Pancreas (tissue), 10 donors: ENCODE results near the gene EME2. TPM values are rescaled to one million over a fixed set of nuclear protein-coding genes. Genes with fewer than 3 reads are reported as not detected.
A peak's percentile ranks its signal among the peaks of the same experiment; 100 is the strongest.

Experiments
- ATAC-seq, 4 donors: fragments of 200-7000 bp; cut with Tn5 transposase; one replicate each; pipeline versions ENCODE4 v1.8.0 to v1.9.1; 2020; ENCODE audit warnings: mild to moderate bottlenecking in 4 of 4, moderate library complexity in 4 of 4
- DNase-seq, 6 donors: peaks; one replicate each; pipeline ENCODE4 v3.0.0-alpha.2; 2020
- FAIRE-seq: peaks from 2 replicates; lab custom pipeline; 2012; peaks lifted over from hg19 to GRCh38; lab: Jason Lieb, UNC
- H3K27ac ChIP-seq, 4 donors: fragments of 200-600 bp; sonication (generic); 1 replicate in 3 of 4; 2 replicates in 1 of 4; pipeline versions ENCODE4 v1.5.0 to v1.8.0; 2020
- H3K27me3 ChIP-seq, 4 donors: fragments of 200-600 bp; one replicate each; pipeline ENCODE4 v1.8.0; 2021
- H3K36me3 ChIP-seq, 3 donors: fragments of 200-600 bp; sonication (generic) in 1 of 3; one replicate each; pipeline versions ENCODE4 v1.5.0 to v1.8.0; 2020 to 2021
- H3K4me1 ChIP-seq, 3 donors: fragments of 200-600 bp; one replicate each; pipeline ENCODE4 v1.8.0; 2021
- H3K4me3 ChIP-seq, 4 donors: fragments of 200-600 bp; sonication (generic) in 2 of 4; one replicate each; pipeline versions ENCODE4 v1.5.0 to v1.8.0; 2020 to 2021
- H3K9me3 ChIP-seq, 4 donors: fragments of 200-600 bp; one replicate each; pipeline ENCODE4 v1.8.0; 2021
- CTCF ChIP-seq, 4 donors: fragments of 200-600 bp; sonication (generic) in 3 of 4; IDR thresholded peaks; one replicate each; pipeline versions ENCODE4 v1.5.0 to v1.8.0; 2021; ENCODE audit warnings: antibody characterized with exemption in 4 of 4
- WGBS, 2 donors: extraction: QIAGEN DNeasy Blood & Tissue Kit; methylation state at CpG; one replicate each; pipeline ENCODE4 v1.1.7; 2013; 5-methylcytosine and 5-hydroxymethylcytosine counted together
- intact Hi-C, 3 donors: fragments of 100-400 bp; cut with DNase I; formaldehyde crosslinking; loops; one replicate each; pipeline versions ENCODE4 v1.11.1 to v1.14.2; 2022
- polyA plus RNA-seq, 2 donors: library from polyadenylated mRNA; stranded (reverse); fragments of 200-250 nt; gene quantifications; one replicate each; pipeline ENCODE4 v1.2.3, GENCODE V29; 2013
- total RNA-seq, 6 donors: library from RNA; stranded (reverse); fragmentation: NEBNext Ultra II Directional in 4 of 6; extraction: Animal tissue kit (Norgen Biotek cat#: 25700) in 4 of 6; gene quantifications; one replicate each; pipeline versions ENCODE4 v1.2.1 to v1.2.4, GENCODE V29; 2021 to 2023
- donor health status: healthy with polysubstance abuse.
- donor health status: DM: no; HTN: no; CAD: no; lungs with moderate emphysema.
- donor health status: DM: no; HTN: no; CAD: no.
- donor health status: control.
- donor health status: control.
- donor health status: Bipolar disorder and iron deficiency.
- donor health status: DM: yes; HTN: yes; CAD: no.
- donor health status: DM: no; HTN: no; CAD: no.
- donor health status: DM: no; HTN: no; CAD: no.
- donor health status: DM: yes; HTN: yes; CAD: no.

EME2 gene
- total and polyA plus RNA-seq, 8 donors, result 4.7 to 37.9 (median 8.1) TPM

DNA sequence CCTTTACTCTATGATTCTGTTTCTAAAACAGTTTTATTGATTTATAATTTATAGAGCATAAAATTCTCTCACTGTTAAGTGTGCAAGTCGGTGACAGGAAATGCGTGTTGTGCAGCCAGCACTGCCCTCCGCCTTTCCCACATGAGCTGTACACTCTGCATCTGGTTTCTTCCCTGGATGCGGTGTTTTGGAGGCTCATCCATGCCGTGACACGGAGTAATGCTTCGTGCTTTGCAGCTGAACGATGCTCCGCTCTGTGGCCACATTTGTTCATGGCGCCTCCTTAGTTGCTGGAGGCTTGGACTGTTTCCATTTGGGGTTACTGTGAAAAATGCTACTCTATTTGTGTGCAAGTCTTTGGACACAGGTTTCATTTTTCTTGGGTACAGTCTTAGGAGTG, 28.1 kb downstream of the EME2 start:
- Histone ChIP-seq H3K4me1 (no peaks in the 10 kb centered on the region), H3K27ac (no peak overlapping the region), H3K36me3 (no peaks in the 10 kb centered on the region), H3K4me3 (no peak overlapping the region), H3K27me3 (no peaks in the 10 kb centered on the region), H3K9me3 (no peaks in the 10 kb centered on the region)
- no peak for TF ChIP-seq CTCF (IDR thresholded peaks at IDR 0.05)
- intact Hi-C loops, result no loop called here
- FAIRE-seq, result no peak
- DNase-seq, result no peak
- 81 to 83% methylated on average over 10 of the region's 10 CpGs for WGBS, 2 donors
- ATAC-seq, result no peak

DNA sequence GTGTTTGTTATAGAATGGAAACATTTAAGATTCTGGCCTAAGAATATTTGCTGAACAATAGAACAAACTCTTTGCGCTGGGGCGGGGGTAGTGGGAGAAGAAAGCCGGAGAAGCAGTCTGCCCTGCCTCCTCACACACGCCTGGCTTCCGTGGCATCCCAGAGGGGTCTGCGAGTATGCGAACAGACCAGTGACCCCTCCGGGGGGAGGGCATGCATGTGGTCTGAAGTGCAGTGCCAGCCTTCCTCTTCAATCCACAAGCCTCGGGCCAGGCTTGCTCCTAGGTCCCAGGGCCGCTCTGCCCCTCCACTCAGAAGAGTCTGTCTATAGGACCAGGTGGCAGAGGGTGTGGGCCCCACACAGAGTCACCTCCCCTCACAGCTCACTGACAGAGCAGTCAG, 35.0 kb downstream of the EME2 start:
- Histone ChIP-seq H3K4me3 (no peak overlapping the region), H3K4me1 (no peaks in the 10 kb centered on the region), H3K27ac (no peak overlapping the region), H3K9me3 (no peaks in the 10 kb centered on the region), H3K36me3 (peaks cover 0 to 22% (median 13%) of the 10 kb centered on the region in 3 donors), H3K27me3 (no peaks in the 10 kb centered on the region)
- no peak for FAIRE-seq
- no peak for TF ChIP-seq CTCF (IDR thresholded peaks at IDR 0.05)
- peak in 1 of 6 donors; percentile 40 for DNase-seq
- WGBS, 2 donors, result 86 to 89% methylated on average over 10 of the region's 10 CpGs
- intact Hi-C loops, result no loop called here
- ATAC-seq, result no peak

DNA sequence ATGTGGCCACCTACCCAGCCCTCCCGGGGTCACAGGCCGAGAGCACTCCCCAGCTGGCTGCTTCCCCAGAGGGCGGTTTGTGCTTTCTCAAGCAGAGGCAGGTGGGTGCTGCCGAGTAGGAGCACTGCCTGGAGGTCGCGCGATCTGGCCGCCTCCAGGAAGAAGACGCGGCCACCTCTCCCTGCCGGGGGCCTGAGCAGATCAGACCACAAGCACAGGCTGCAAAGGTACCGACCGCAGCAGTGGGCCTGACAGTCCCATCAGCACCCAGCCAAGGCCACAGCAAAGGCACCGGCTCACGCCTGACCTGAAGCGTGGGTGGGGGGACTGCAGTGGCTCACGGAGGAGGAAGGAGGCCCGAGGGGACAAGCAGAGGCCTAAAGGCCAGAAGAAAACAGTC, 36.1 kb downstream of the EME2 start:
- no peak for ATAC-seq
- Histone ChIP-seq H3K4me1 (no peaks in the 10 kb centered on the region), H3K36me3 (peaks cover 0 to 22% (median 16%) of the 10 kb centered on the region in 3 donors), H3K27ac (no peak overlapping the region), H3K27me3 (no peaks in the 10 kb centered on the region), H3K4me3 (no peak overlapping the region), H3K9me3 (no peaks in the 10 kb centered on the region)
- peak in 1 of 6 donors; percentile 55 for DNase-seq
- no peak for TF ChIP-seq CTCF (IDR thresholded peaks at IDR 0.05)
- 78 to 86% methylated on average over 18 of the region's 18 CpGs for WGBS, 2 donors
- intact Hi-C loops, result no loop called here
- no peak for FAIRE-seq

DNA sequence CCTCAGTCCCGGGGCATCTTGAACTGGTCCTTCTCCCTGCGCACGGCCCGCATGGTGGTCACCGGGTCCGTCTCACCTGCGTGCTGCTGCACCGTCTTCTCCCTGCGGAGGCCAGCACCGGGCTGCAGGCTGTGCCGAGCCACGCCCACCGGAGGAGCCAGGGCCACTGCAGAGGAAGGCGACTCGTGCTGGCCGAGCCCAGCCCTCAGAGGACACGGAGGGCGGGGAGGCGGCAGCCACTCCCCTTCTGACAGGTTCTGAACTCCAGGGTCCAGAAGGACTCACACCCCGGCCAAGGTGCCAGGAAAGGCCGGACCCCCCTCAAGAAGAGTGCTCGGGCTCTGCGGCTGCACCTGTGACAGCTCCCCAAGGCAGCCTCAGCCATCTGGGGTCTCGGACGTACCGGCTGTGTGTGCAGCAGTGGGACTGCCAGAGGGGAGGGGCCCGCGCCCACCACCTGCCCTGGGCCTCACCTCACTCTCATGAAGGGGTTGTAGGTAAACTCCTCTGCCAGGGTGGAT, 36.7 kb downstream of the EME2 start:
- ATAC-seq (no peak), FAIRE-seq (no peak), DNase-seq (peak in 1 of 6 donors; percentile 60)
- intact Hi-C loops, result no loop called here
- H3K27me3 ChIP-seq, result no peaks in the 10 kb centered on the region
- H3K9me3 ChIP-seq, result no peaks in the 10 kb centered on the region
- no peak for TF ChIP-seq CTCF (IDR thresholded peaks at IDR 0.05)
- H3K4me3 ChIP-seq, result no peak overlapping the region
- no peaks in the 10 kb centered on the region for H3K4me1 ChIP-seq
- H3K36me3 ChIP-seq, result peaks cover 0 to 22% (median 16%) of the 10 kb centered on the region in 3 donors
- H3K27ac ChIP-seq, result no peak overlapping the region
- WGBS, 2 donors, result 81 to 83% methylated on average over 25 to 28 of the region's 28 CpGs

DNA sequence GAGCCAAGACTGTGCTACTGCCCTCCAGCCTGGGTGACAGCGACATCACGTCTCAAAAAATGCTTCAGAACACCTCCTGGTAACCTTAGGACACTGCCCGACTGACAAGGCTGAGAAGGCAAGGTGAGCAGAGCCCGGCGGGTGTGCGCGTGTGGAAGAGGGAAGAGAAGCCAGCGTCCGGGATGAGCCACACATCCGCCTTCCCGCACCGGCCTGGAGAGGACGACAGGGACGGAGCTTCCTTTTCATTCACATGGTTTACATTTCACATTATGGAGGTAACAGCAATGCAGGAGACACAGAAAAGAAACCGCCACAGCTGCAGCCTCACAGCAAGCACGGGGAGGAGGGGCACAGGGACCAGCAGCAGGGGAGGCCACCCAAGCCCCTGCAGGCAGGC, 37.5 kb downstream of the EME2 start:
- FAIRE-seq, result no peak
- peaks cover 0 to 22% (median 16%) of the 10 kb centered on the region in 3 donors for H3K36me3 ChIP-seq

More for the DNA sequence above, 37.5 kb downstream of the EME2 start:
- TF ChIP-seq CTCF (IDR thresholded peaks at IDR 0.05), result no peak
- 94 to 95% methylated on average over 16 of the region's 16 CpGs for WGBS, 2 donors
- DNase-seq, result peak in 1 of 6 donors; percentile 35
- Histone ChIP-seq H3K27ac (no peak overlapping the region), H3K27me3 (no peaks in the 10 kb centered on the region), H3K4me3 (no peak overlapping the region), H3K4me1 (no peaks in the 10 kb centered on the region), H3K9me3 (no peaks in the 10 kb centered on the region)
- no peak for ATAC-seq
- intact Hi-C loops, result no loop called here
